ENCODE data around the gene APMAP. TPM values are rescaled to one million over a fixed set of nuclear protein-coding genes. Genes with fewer than 3 reads are reported as not detected.
"Not testable (repeated sequence)": the region's sequence is repeated elsewhere in the genome, so short reads cannot be mapped to it uniquely, and the experiment has no call there.

The APMAP gene
- total RNA-seq, 1 experiment from 2014 or later: 75.3 TPM

DNA sequence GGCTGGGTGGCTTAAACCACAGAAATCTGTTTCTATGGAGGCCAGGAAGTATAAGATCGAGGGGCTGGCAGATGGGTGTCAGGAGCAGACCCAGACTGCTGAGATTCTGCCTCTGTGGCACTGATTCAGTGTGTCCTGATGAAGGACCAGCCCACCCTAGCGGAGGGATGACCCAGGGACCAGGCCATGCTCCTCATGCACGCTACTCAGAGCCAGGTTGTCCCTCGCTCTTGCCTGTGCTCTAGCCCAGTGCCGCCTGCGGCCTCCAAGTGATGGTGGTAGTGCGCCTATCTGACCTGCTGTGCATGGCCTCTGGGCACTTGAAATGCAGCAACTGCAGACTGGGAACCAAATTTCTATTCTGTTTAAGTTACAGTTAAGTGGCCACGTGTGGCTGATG lies 13.1 kb upstream of the APMAP start:
- H3K4me1 Mint-ChIP-seq (ENCODE audit: insufficient read depth, unreplicated experiment): peaks cover 1% of the 10 kb centered on the region
- no TSS peak for BruUV-seq (replicated peaks)
- POLR2A ChIA-PET: interaction anchor here (2.5 kb wide), 1 partner anchor 11 kb away, joined by 14 read pairs; no protein-coding TSS in a partner anchor
- CTCF ChIA-PET: interaction anchor here (0.7 to 2.8 kb wide), 4 partner anchors 10 to 174 kb away, joined by 3 to 13 read pairs (median 4); partner anchors contain the start of gene VSX1
- DNase-seq (ENCODE audit: unreplicated experiment): no peak
- no peak for TF ChIP-seq CTCF (IDR thresholded peaks at IDR 0.05; ENCODE audit: unreplicated experiment)
- H3K4me3 Mint-ChIP-seq (ENCODE audit: unreplicated experiment): no peak overlapping the region
- H3K27ac Mint-ChIP-seq (ENCODE audit: low read depth, unreplicated experiment): no peak overlapping the region
- H3K9me3 Mint-ChIP-seq (ENCODE audit: unreplicated experiment): peaks cover 8% of the 10 kb centered on the region
- peaks cover 10% of the 10 kb centered on the region for H3K36me3 Mint-ChIP-seq (ENCODE audit: insufficient read depth, unreplicated experiment)
- peaks cover 11% of the 10 kb centered on the region for H3K27me3 Mint-ChIP-seq (ENCODE audit: insufficient read depth, unreplicated experiment)
- intact Hi-C loops (cut with micrococcal nuclease): no loop called here

GRCh38 chr20:25005220-25005619 lies 12.7 kb upstream of the APMAP start:
- TF ChIP-seq CTCF (IDR thresholded peaks at IDR 0.05; ENCODE audit: unreplicated experiment): no peak
- no peak for DNase-seq (ENCODE audit: unreplicated experiment)
- POLR2A ChIA-PET: interaction anchor here (1.4 to 2.5 kb wide), 4 partner anchors 12 to 34 kb away, joined by 3 to 14 read pairs (median 5); no protein-coding TSS in a partner anchor

GRCh38 chr20:25003002-25003401 lies 10.5 kb upstream of the APMAP start:
- Mint-ChIP-seq H3K9me3 (ENCODE audit: unreplicated experiment) (peaks cover 8% of the 10 kb centered on the region), H3K27ac (ENCODE audit: low read depth, unreplicated experiment) (no peak overlapping the region), H3K27me3 (ENCODE audit: insufficient read depth, unreplicated experiment) (peaks cover 12% of the 10 kb centered on the region), H3K36me3 (ENCODE audit: insufficient read depth, unreplicated experiment) (peaks cover 13% of the 10 kb centered on the region), H3K4me1 (ENCODE audit: insufficient read depth, unreplicated experiment) (peaks cover 19% of the 10 kb centered on the region), H3K4me3 (ENCODE audit: unreplicated experiment) (no peak overlapping the region)
- intact Hi-C loops (cut with micrococcal nuclease): no loop called here
- ChIA-PET CTCF (interaction anchor here (1.8 kb wide), 1 partner anchor 61 kb away, joined by 8 read pairs; no protein-coding TSS in a partner anchor), POLR2A (interaction anchor here (1.0 to 1.6 kb wide), 2 partner anchors 10 to 29 kb away, joined by 4 to 6 read pairs; partner anchors contain the start of gene APMAP)
- no peak for TF ChIP-seq CTCF (IDR thresholded peaks at IDR 0.05; ENCODE audit: unreplicated experiment)
- no TSS peak for BruUV-seq (replicated peaks)
- DNase-seq (ENCODE audit: unreplicated experiment): no peak

More at GRCh38 chr20:25005220-25005619, 12.7 kb upstream of the APMAP start:
- H3K27me3 Mint-ChIP-seq (ENCODE audit: insufficient read depth, unreplicated experiment): peaks cover 6% of the 10 kb centered on the region
- intact Hi-C loops (cut with micrococcal nuclease): no loop called here
- CTCF ChIA-PET: interaction anchor here (0.7 to 2.8 kb wide), 6 partner anchors 10 to 174 kb away, joined by 3 to 13 read pairs (median 4); partner anchors contain the start of gene VSX1
- BruUV-seq (replicated peaks): no TSS peak
- H3K27ac Mint-ChIP-seq (ENCODE audit: low read depth, unreplicated experiment): no peak overlapping the region
- H3K36me3 Mint-ChIP-seq (ENCODE audit: insufficient read depth, unreplicated experiment): peaks cover 14% of the 10 kb centered on the region
- peaks cover 8% of the 10 kb centered on the region for H3K9me3 Mint-ChIP-seq (ENCODE audit: unreplicated experiment)
- peaks cover 6% of the 10 kb centered on the region for H3K4me1 Mint-ChIP-seq (ENCODE audit: insufficient read depth, unreplicated experiment)
- no peak overlapping the region for H3K4me3 Mint-ChIP-seq (ENCODE audit: unreplicated experiment)

- Mint-ChIP-seq H3K4me1 (ENCODE audit: insufficient read depth, unreplicated experiment) (peaks cover 32% of the 10 kb centered on the region), H3K27me3 (ENCODE audit: insufficient read depth, unreplicated experiment) (peaks cover 12% of the 10 kb centered on the region), H3K36me3 (ENCODE audit: insufficient read depth, unreplicated experiment) (peaks cover 10% of the 10 kb centered on the region)
- DNase-seq (ENCODE audit: unreplicated experiment); H3K9me3 Mint-ChIP-seq (ENCODE audit: unreplicated experiment); BruUV-seq (replicated peaks); H3K27ac Mint-ChIP-seq (ENCODE audit: low read depth, unreplicated experiment); intact Hi-C loops (cut with micrococcal nuclease); H3K4me3 Mint-ChIP-seq (ENCODE audit: unreplicated experiment): not testable (repeated sequence)
- CTCF ChIA-PET: interaction anchor here (0.6 to 8.7 kb wide), 7 partner anchors 15 to 671 kb away, joined by 3 to 500 read pairs (median 4); partner anchors contain the start of gene ACSS1
- POLR2A ChIA-PET: interaction anchor here (0.6 to 4.3 kb wide), 5 partner anchors 15 to 1079 kb away, joined by 3 to 24 read pairs (median 4); no protein-coding TSS in a partner anchor
These were observed 8.8 kb upstream of the APMAP start for GRCh38 chr20:25001323-25001722.

All from MCF 10A (cell line).